Gastrocnemius medialis (tissue), 4 donors: ENCODE measurements around the gene OGA. TPM values are rescaled to one million over a fixed set of nuclear protein-coding genes. Genes with fewer than 3 reads are reported as not detected.

Source experiments
- ATAC-seq, 2 donors: fragments of 150-250 bp; one replicate each; pipeline ENCODE4 v1.9.1; 2016
- DNase-seq, 2 donors: peaks; one replicate each; pipeline ENCODE4 v3.0.0-alpha.2; 2019
- H3K27ac ChIP-seq, 4 donors: fragments of 200-600 bp; sonication (generic); 1 replicate in 1 of 4; 2 replicates in 3 of 4; pipeline ENCODE4 v1.5.1; 2016 to 2018; ENCODE audit warnings: mild to moderate bottlenecking in 2 of 4, moderate library complexity in 1 of 4
- H3K27me3 ChIP-seq, 3 donors: fragments of 200-600 bp; sonication (generic) in 2 of 3; 1 replicate in 1 of 3; 2 replicates in 2 of 3; pipeline versions ENCODE4 v1.5.1 to v1.6.0; 2016 to 2019; ENCODE audit warnings: mild to moderate bottlenecking in 1 of 3, moderate library complexity in 1 of 3
- H3K36me3 ChIP-seq, 2 donors: fragments of 200-600 bp; sonication (generic) in 1 of 2; one replicate each; pipeline ENCODE4 v1.5.1; 2017 to 2018
- H3K4me1 ChIP-seq, 2 donors: fragments of 200-600 bp; sonication (generic) in 1 of 2; one replicate each; pipeline ENCODE4 v1.5.1; 2016 to 2017; ENCODE audit warnings: mild to moderate bottlenecking in 2 of 2
- H3K4me3 ChIP-seq, 4 donors: fragments of 200-600 bp; sonication (generic) in 3 of 4; 1 replicate in 1 of 4; 2 replicates in 3 of 4; pipeline ENCODE4 v1.5.1; 2016 to 2019; ENCODE audit warnings: mild to moderate bottlenecking in 2 of 4
- H3K9me3 ChIP-seq, 3 donors: fragments of 200-600 bp; sonication (generic) in 2 of 3; 1 replicate in 1 of 3; 2 replicates in 2 of 3; pipeline ENCODE4 v1.5.1; 2016 to 2019
- POLR2A ChIP-seq, 2 donors: fragments of 450-650 bp; IDR thresholded peaks; one replicate each; pipeline ENCODE4 v1.6.1; 2017; ENCODE audit warnings: antibody characterized with exemption in 2 of 2, mild to moderate bottlenecking in 2 of 2, moderate library complexity in 2 of 2
- in situ Hi-C, 4 donors: fragments of 200-750 bp; cut with MboI; loops; one replicate each; pipeline versions ENCODE4 v1.15.0 to v1.8.0; 2017; ENCODE audit warnings: low sequenced_read_pairs in 4 of 4
- intact Hi-C: fragments of 100-400 bp; cut with DNase I; formaldehyde crosslinking; loops from one replicate; pipeline ENCODE4 v1.15.1; 2023; ENCODE audit warnings: low total_unique reads
- total RNA-seq, 4 donors: library from RNA; depleted of rRNA; stranded (reverse); fragments of >200 nt; gene quantifications; one replicate each; pipeline versions ENCODE4 v1.1.0 to v1.2.3, GENCODE V29; 2016
- TF ChIP-seq, protein P1 (sequence below), 5 experiments: fragments of 450-650 bp in 3 of 5; fragments of 200-600 bp in 2 of 5; sonication (generic) in 2 of 5; IDR thresholded peaks in 4 of 5; conservative IDR thresholded peaks in 1 of 5; 1 replicate in 4 of 5; 2 replicates in 1 of 5; pipeline ENCODE4 v1.5.1; 2016 to 2019; ENCODE audit warnings: antibody characterized with exemption in 5 of 5, mild to moderate bottlenecking in 3 of 5, moderate library complexity in 3 of 5

OGA gene
- total RNA-seq, 4 donors from 2014 or later: 25.8 to 85.5 (median 48.3) TPM

DNA sequence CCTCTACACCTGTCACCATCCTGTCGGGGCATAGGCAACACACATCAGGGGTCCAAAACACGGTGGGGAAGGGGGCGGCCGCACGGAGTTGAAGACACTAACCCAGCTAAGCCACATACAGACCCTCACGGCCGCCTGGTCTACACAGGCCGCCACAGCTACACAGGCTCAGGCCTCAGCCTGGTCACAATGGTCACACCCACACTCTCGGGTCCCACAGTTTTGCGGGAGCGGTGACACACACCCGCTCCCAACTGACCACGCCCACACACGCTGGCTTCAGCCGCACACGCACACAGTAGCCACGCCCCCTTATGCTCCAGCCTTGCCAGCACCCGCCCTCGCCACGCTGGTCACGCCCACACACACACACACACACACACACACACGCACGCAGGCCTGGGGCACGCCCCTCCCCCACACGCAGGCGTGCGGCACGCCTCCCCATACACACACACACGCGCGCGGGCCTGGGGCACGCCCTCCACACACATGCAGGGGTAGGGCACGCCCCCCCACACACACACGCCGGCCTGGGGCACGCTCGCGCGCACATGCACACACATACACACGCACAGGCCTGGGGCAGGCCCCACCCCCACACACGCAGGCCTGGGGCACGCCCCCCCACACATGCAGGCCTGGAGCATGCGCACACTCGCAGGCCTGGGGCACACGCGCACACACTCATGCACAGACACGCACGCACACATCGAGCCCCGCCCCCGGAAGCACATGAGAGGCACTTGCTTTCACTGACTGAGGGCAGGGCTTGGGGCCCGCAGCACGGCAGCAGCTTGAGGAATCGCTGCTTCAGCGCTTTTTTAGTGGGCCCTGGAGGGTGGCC, 12.3 kb upstream of the OGA start:
- intact Hi-C loops (no loop called here), in situ Hi-C loops (loop anchor here in 2 of 4 donors (10.0 kb wide), 2 partner anchors 184 to 244 kb away; no protein-coding TSS in a partner anchor)
- no peak for TF ChIP-seq POLR2A (IDR thresholded peaks at IDR 0.05)
- TF ChIP-seq, protein P1, sequence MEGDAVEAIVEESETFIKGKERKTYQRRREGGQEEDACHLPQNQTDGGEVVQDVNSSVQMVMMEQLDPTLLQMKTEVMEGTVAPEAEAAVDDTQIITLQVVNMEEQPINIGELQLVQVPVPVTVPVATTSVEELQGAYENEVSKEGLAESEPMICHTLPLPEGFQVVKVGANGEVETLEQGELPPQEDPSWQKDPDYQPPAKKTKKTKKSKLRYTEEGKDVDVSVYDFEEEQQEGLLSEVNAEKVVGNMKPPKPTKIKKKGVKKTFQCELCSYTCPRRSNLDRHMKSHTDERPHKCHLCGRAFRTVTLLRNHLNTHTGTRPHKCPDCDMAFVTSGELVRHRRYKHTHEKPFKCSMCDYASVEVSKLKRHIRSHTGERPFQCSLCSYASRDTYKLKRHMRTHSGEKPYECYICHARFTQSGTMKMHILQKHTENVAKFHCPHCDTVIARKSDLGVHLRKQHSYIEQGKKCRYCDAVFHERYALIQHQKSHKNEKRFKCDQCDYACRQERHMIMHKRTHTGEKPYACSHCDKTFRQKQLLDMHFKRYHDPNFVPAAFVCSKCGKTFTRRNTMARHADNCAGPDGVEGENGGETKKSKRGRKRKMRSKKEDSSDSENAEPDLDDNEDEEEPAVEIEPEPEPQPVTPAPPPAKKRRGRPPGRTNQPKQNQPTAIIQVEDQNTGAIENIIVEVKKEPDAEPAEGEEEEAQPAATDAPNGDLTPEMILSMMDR (IDR thresholded peaks at IDR 0.05 in 4 of 5, conservative IDR thresholded peaks at IDR 0.05 in 1 of 5): no peak
- Histone ChIP-seq H3K27me3 (no peaks in the 10 kb centered on the region), H3K4me3 (peak overlapping the region; percentile 40 to 67 (median 54)), H3K4me1 (peaks cover 15 to 19% of the 10 kb centered on the region in 2 donors), H3K27ac (peak overlapping the region; percentile 8 to 44 (median 36)), H3K36me3 (peaks cover 0 to 6% of the 10 kb centered on the region in 2 donors), H3K9me3 (no peaks in the 10 kb centered on the region)
- DNase-seq (peak; percentile 63 to 71), ATAC-seq (peak; percentile 68 to 70)

DNA sequence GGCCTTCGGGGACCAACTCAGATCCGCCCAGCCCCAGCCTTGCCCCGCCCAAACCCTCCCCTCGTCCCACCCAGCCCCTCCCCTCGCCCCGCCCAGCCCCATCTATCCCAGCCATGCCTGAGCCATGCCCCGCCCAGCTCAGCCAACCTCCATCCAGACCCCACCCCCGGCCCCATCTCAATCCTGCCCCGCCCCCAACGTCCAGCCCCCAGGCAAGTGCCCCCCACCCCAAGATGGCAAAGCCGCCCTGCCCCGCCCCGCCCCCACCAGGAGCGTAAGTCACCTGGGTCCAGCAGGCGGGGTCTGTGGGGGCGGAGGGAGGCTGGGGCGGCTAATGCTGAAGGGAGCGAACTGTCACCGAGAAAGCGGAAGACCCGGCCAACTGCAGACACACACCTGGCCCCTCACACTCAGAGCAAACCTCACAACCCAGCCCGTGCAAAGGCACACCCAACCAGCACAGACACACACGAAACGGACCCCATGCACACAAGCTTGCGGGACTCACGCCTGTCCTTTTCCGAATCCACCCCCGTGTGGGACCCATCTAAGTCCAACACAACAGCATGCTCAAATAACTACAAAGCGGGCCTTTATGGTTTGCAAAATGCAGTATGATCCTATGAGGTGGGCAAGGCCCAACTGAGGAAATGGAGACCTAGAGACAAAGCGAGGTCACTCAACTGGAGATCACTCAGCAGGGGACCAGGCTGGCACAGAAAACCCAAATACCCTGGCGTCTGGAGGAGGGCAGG, 11.5 kb upstream of the OGA start:
- TF ChIP-seq, protein P1 (IDR thresholded peaks at IDR 0.05 in 4 of 5, conservative IDR thresholded peaks at IDR 0.05 in 1 of 5): no peak
- no peak for TF ChIP-seq POLR2A (IDR thresholded peaks at IDR 0.05)
- in situ Hi-C loops (loop anchor here in 2 of 4 donors (10.0 kb wide), 2 partner anchors 185 to 245 kb away; no protein-coding TSS in a partner anchor), intact Hi-C loops (no loop called here)
- no peaks in the 10 kb centered on the region for H3K9me3 ChIP-seq
- peaks cover 0 to 6% of the 10 kb centered on the region in 2 donors for H3K36me3 ChIP-seq
- no peaks in the 10 kb centered on the region for H3K27me3 ChIP-seq
- no peak for DNase-seq
- H3K4me3 ChIP-seq: peak overlapping the region in 3 of 4 donors; percentile 53 to 67 (median 56)
- ATAC-seq: peak in 1 of 2 donors; percentile 4
- peaks cover 15 to 19% of the 10 kb centered on the region in 2 donors for H3K4me1 ChIP-seq
- H3K27ac ChIP-seq: peak overlapping the region; percentile 5 to 44 (median 36)

DNA sequence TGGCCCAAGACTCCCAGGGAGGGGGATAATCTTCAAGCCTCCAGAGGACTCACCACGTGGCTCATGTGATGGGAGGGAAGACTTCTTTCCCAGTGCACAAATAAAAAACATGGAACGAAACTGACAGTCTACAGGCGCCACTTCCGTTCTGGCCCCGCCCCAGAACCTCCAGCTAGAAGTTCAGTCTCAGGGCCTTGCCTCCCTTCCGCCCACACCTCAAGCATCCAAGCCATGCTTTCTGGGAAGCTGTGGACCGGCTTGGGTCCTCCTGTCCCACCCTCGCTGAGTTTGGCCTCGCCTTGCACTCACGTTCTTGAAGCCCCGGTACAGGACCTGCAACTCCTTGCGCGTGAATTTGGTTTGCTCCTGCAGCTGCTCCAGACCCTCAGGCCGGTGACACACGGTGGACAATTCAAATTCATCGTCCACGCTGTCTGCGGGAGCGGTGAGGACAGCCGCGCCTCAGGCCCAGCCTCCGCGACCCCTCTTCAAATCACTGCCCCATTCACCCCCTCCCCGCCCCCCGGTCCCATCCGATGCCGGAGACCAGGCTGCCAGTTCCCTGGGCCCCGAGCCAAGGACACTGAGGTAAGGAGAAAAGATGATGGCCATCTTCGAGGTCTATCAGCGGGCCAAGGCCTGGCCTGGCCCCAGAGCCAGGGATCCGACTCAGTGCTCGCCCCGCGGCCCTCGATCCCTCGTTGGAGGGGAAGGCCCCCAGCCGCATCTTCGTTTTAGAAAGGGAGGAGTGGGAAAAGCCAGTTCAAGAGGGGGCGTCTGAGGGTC, 10.7 kb upstream of the OGA start:
- DNase-seq (no peak), ATAC-seq (no peak)
- no peaks in the 10 kb centered on the region for H3K9me3 ChIP-seq
- peaks cover 0 to 6% of the 10 kb centered on the region in 2 donors for H3K36me3 ChIP-seq
- H3K4me1 ChIP-seq: peaks cover 15 to 19% of the 10 kb centered on the region in 2 donors
- intact Hi-C loops (no loop called here), in situ Hi-C loops (no loop called here)
- no peak for TF ChIP-seq POLR2A (IDR thresholded peaks at IDR 0.05)
- TF ChIP-seq, protein P1 (IDR thresholded peaks at IDR 0.05 in 4 of 5, conservative IDR thresholded peaks at IDR 0.05 in 1 of 5): no peak
- H3K27ac ChIP-seq: peak overlapping the region in 2 of 4 donors; percentile 5 to 9
- no peaks in the 10 kb centered on the region for H3K27me3 ChIP-seq
- peak overlapping the region in 2 of 4 donors; percentile 20 to 53 for H3K4me3 ChIP-seq

DNA sequence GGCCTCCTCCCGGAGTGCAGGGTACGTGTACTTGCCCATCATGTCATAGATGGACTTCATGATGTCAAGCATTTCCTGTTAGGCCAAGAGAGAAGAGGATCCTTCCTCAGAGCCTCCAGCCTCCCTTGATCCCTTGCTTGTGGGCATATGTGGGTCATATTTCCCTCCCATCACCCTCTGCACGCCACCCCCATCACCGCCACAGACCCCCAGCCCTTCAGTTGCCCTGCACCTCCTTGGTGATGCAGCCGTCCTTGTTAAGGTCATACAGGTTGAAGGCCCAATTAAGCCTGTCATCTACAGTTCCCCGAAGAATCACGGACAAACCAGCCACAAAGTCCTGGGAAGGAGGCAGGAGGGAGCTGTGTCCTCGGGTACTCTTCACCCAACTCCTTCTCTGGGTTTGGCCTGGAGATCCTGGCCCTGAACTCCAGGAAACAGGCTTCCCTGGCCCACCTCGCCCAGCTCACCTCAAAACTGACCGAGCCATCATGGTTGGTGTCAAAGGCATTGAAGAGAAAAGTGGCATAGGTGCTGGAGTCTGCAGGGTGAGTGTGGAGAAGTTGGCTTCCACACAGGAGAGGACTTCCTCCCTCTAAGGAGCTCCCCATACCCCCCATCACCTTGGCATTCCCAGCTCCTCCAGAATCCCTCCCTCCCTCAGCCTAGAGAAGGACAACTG, 9.8 kb upstream of the OGA start:
- Histone ChIP-seq H3K4me3 (no peak overlapping the region), H3K27me3 (no peaks in the 10 kb centered on the region), H3K4me1 (peaks cover 15 to 19% of the 10 kb centered on the region in 2 donors), H3K9me3 (no peaks in the 10 kb centered on the region), H3K27ac (no peak overlapping the region), H3K36me3 (peaks cover 0 to 6% of the 10 kb centered on the region in 2 donors)
- ATAC-seq (no peak), DNase-seq (no peak)
- intact Hi-C loops: no loop called here
- in situ Hi-C loops: no loop called here
- TF ChIP-seq POLR2A (IDR thresholded peaks at IDR 0.05): no peak
- TF ChIP-seq, protein P1 (IDR thresholded peaks at IDR 0.05 in 4 of 5, conservative IDR thresholded peaks at IDR 0.05 in 1 of 5): no peak
